Endometrial microvascular endothelial cells (primary cell): Measurements from ENCODE around the gene POLD2. TPM values are rescaled to one million over a fixed set of nuclear protein-coding genes. Genes with fewer than 3 reads are reported as not detected.
"Not testable (repeated sequence)": the region's sequence is repeated elsewhere in the genome, so short reads cannot be mapped to it uniquely, and the experiment has no call there.

Experiments used
- in situ Hi-C: cut with HindIII; loops from 2 replicates; pipeline ENCODE4 v1.10.0; 2017; ENCODE audit warnings: low sequenced_read_pairs, low pct_unique_long_range_greater_than_20kb; ENCODE audit errors: inconsistent ontology term
- total RNA-seq: library from RNA; depleted of rRNA; stranded (reverse); fragments of >200 nt; gene quantifications from one replicate; pipeline ENCODE4 v1.2.3, GENCODE V29; 2015; ENCODE audit errors: inconsistent ontology term

POLD2 gene
- total RNA-seq, 1 donor from 2014 or later = 102 TPM

- in situ Hi-C loops = no loop called here
Measured at GRCh38 chr7:44142028-44142427, 18.7 kb upstream of the POLD2 start.

GRCh38 chr7:44141221-44141850, 18.0 kb upstream of the POLD2 start, which contains the start of gene MYL7:
Gene MYL7, minus strand, starts transcription at chr7:44141332. Its CDS starts 27 bp downstream, at chr7:44141305.
- in situ Hi-C loops = no loop called here

- in situ Hi-C loops = no loop called here
Measured at GRCh38 chr7:44140341-44140740, 17.0 kb upstream of the POLD2 start.

- in situ Hi-C loops = no loop called here
Measured at GRCh38 chr7:44139311-44140010, 16.1 kb upstream of the POLD2 start.

- in situ Hi-C loops = no loop called here
Measured at GRCh38 chr7:44138698-44139097, 15.3 kb upstream of the POLD2 start.

GRCh38 chr7:44136731-44137130, 13.4 kb upstream of the POLD2 start:
- in situ Hi-C loops = no loop called here

- in situ Hi-C loops = no loop called here
Measured at GRCh38 chr7:44134943-44135628, 11.7 kb upstream of the POLD2 start.

- in situ Hi-C loops = no loop called here
Measured at GRCh38 chr7:44133295-44133694, 9.9 kb upstream of the POLD2 start.

- in situ Hi-C loops = no loop called here
Measured at GRCh38 chr7:44132039-44132438, 8.7 kb upstream of the POLD2 start.

- in situ Hi-C loops = no loop called here
Measured at GRCh38 chr7:44131173-44132029, 8.1 kb upstream of the POLD2 start.

- in situ Hi-C loops = no loop called here
Measured at GRCh38 chr7:44128721-44129582, 5.6 kb upstream of the POLD2 start.

GRCh38 chr7:44127161-44127560, 3.8 kb upstream of the POLD2 start:
- in situ Hi-C loops = no loop called here

- in situ Hi-C loops = not testable (repeated sequence)
Measured at GRCh38 chr7:44126574-44126973, 3.2 kb upstream of the POLD2 start.

- in situ Hi-C loops = no loop called here
Measured at GRCh38 chr7:44124822-44125202, 1.5 kb upstream of the POLD2 start.

GRCh38 chr7:44122529-44122928, 819 bp downstream of the POLD2 start:
- in situ Hi-C loops = no loop called here

- in situ Hi-C loops = no loop called here
Measured at GRCh38 chr7:44121761-44122420, 1.5 kb downstream of the POLD2 start.

- in situ Hi-C loops = no loop called here
Measured at GRCh38 chr7:44120395-44120794, 3.0 kb downstream of the POLD2 start.

- in situ Hi-C loops = no loop called here
Measured at GRCh38 chr7:44119829-44120380, 3.4 kb downstream of the POLD2 start.
